ENCODE data around the gene RAPGEF2.
"Not testable (repeated sequence)": the region's sequence is repeated elsewhere in the genome, so short reads cannot be mapped to it uniquely, and the experiment has no call there.

The RAPGEF2 gene

DNA sequence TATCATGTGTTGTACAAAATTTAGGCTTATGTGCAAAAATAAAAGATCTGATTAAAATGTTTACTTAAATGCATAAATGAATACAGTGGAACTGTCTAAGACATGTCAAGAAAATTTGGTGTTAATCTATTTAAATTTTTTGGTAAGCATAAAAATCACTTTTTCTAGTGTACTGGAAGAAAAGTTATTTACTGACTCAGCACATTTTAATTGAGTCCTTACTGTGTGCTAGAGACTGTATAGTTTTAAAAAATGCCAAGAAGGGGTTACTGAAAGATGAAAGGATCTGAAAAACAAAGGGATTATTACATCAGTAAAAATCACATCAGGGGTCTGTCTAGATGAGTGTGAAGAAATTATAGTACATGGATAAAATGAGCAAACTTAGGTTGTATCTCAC is 60.6 kb downstream of the RAPGEF2 start:
- no peak for DNase-seq

- DNase-seq: no peak
Measured at GRCh38 chr4:159169404-159170302, 66.8 kb downstream of the RAPGEF2 start.

GRCh38 chr4:159171287-159171686 is 68.4 kb downstream of the RAPGEF2 start:
- DNase-seq: no peak

DNA sequence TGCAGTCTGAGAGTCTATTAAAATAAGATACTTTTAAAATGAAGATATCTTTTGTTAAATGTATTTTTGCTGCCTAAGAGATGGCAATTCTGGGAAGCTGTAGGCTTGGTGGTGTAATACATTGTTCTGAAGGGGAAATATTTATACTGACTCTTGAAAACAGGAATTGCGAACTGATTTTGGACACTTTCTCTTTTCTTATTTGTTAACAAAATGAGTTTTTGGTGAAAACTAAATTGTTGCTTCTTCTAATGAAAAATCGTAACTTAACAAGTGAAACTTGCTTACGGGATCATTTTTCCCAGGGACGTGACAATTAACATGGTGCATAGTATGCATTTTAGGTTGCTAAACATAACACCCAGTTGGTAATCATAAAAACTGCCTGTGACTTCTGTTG is 71.0 kb downstream of the RAPGEF2 start:
- no peak for DNase-seq

- no peak for DNase-seq
Measured at GRCh38 chr4:159174645-159175084, 71.8 kb downstream of the RAPGEF2 start.

GRCh38 chr4:159175085-159175988 is 72.5 kb downstream of the RAPGEF2 start:
- DNase-seq: peak; percentile 49 to 60

GRCh38 chr4:159175989-159176375 is 73.1 kb downstream of the RAPGEF2 start:
- DNase-seq: no peak

DNA sequence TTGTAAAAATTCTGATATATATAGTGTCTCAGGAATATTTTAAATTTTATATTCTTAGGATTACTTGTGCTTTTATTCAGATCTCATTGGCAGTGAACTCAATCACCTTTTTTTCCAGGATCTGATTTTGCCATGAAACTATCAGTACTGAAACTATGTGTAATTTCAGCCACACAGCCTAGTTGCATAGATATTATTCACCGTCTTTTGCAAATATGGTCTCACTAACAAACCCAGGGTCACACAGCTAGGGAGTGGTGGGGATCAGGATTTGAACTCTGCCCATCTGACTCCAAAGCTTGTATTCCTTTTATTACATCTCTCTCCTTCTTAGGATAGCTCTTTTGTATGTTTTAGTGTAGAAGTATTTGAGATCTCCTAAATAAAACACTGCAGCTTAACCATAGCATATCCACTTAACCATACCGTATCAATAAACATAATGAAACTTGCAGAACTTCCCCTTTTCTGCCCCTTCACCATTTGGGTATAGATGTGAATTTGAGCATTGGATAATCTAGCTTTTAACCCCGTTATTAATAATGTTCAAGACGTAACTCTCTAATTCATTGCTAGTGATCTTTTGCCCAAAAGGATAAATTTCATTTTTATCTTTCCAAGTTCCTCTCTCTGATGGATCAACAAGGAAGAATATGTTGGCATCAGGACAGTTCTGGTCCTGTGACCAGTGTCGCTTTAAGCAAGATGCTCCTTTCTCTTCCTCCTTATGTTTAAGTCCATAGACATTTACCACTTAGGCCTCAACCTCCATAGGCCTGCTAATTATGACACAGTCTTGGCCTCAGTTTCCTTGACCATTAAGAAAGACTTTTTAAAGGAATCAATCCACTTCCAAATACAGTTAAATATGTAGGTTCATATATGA is 74.6 kb downstream of the RAPGEF2 start:
- no peak for DNase-seq

DNA sequence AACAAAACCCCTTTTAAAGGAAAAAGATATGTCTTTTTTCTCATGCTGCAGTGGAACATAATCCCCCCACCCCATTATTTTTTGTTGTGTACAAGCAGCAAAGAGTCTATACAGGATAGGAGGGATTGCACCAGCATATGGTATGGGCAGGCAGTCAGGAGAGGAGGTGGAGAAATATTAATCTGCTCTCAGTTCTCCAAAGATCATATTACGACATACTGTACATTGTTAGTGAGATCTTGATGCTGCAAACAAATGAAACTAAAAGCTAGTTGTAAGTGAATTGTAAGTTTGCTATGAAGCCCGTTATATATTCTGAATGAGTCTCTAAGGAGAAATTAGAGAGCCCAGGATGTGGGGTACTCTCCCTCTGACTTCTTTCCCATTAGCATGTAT is 75.3 kb downstream of the RAPGEF2 start:
- DNase-seq: peak; percentile 22 to 72

DNA sequence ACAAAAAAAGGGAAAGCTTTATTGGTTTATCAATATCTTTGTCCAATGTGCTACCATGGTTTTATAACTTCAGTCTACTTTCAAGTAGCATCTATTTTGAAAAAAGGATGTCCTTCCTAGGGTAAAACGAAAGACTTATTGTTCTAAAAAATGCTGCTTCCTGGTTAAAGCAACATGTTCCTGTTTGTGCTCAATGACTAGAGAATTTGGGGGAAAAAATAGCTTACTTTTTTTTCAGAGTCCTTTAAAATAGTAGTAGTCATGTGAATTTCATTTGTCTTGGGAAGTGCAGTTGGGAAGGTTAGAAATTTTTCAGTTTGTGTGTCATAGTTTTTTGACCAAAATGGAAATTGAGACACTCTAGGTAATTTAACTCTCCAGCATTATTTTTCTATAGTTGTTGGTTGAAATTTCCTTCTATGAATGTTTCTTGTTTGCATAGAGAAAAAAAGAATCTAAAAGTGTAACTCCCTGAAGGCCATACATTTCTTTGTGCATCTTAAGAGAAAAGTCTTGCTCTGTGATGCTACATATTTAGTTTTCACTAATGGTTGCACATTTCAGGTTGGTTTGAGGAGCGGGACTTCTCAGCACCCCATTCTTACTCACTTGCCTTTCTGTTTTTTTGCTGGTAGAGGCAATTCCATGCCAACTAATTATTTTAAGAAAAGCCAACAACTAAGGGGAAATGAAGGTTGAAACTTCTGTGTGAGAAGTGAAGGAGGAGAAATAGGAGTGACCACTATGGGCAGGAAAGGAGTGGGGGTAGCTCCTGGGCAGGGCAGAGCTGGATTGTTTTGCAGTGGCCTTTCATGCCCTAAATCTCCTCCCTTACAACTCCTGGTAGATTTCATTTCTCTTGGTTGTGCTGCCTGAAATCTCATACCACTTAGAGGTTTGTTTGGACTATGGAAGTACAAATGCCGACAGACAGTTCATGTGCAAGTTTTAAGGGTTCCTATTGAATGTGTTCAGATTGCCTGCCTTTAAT is 76.4 kb downstream of the RAPGEF2 start:
- no peak for DNase-seq

GRCh38 chr4:159183885-159184605 is 81.2 kb downstream of the RAPGEF2 start:
- not testable (repeated sequence) for DNase-seq

DNA sequence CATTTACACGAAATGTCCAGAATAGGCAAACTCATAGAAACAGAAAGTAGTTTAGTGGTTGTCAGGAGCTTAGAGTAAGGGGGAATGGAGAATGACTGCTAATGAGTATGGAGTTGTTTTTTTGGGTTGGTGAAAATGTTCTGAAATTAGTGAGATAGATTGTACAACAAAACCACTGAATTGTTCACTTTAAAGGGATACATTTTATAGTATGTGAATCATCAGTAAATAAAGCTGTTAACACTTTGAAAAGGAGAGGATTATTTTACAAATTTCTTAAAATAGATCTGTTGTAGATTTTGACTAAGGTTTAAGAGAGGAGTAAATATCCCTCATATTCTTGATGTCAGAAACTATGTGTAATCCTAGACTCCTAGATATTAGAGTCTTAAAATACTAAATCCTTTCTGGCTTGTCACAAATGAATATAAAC is 82.7 kb downstream of the RAPGEF2 start:
- DNase-seq: no peak

DNA sequence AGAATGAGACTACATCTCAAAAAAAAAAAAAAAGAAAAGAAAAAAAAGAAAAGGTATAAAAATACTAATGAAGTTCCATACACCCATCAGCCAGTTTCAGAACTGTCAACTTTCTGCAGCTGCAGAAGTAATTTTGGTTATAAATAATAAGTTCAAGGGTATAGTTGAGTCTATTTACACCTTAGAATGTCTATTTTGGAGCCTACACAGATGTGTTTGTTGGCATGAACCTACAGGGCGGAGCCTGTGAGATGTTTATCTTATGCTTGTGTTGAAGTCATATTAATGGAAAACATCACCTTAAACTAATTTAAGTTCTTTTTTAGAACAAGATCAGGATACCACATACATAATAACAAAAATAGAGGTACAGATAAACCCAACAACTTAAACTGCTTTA is 85.8 kb downstream of the RAPGEF2 start:
- DNase-seq: no peak

GRCh38 chr4:159190651-159191050 is 87.8 kb downstream of the RAPGEF2 start:
- DNase-seq: no peak

GRCh38 chr4:159191989-159192388 is 89.1 kb downstream of the RAPGEF2 start:
- DNase-seq: peak in 1 of 2 experiments; percentile 21

DNA sequence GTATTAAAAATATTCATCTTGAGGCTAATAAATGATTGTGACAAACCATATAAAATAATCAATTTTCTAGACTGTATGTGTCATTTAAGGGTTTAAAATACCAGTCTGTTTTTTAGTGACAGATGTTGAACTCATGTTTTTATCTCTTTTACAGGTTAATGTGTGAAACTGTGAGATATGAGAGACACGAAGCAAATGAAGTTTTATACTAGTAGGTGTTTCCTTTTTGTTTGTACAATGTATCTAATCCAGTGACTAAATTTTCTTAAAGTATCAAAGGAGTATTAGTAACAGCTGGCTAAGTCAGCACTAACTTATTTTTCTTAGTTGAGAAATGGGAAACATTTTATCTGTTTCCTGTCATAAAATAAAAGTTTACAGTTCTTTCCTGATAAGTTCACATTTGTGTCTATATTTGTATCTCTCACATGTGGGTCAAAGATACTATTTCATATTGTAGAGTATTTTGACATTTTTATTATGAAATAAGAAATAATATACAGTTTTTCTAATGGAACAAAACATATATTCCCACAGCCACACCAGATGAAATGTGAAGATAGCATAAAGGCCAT is 90.3 kb downstream of the RAPGEF2 start:
- DNase-seq: no peak

GRCh38 chr4:159195361-159195769 is 92.5 kb downstream of the RAPGEF2 start:
- DNase-seq: no peak

DNA sequence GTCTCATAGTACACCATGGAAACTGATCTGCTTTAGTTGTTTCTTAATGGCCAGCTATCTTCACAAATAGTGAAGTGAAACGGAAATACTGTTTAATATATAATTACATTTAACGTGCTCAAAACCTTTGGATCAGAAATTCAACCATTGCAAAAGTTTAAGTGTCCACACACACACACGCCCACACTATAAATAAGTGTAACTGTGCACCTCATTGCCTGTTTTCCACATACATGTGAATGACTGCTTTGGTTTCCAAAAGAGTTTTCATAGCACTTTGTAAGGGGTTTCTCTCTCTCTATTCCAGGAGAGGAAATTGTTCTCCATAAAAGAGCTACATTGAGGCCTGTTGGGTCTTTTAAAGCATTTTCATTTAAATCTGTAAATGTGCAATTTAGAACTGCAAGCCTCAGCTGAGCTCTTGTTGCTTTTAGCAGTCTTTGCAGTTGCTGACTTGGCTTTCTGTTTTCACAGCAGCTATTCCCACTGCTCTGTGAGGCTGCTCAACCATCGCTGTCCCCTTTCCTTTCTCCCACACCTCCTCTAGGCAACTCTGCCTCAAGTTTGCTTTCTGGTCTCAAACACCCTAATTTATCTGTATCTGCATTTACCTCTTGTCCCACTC is 94.5 kb downstream of the RAPGEF2 start:
- DNase-seq: no peak

DNA sequence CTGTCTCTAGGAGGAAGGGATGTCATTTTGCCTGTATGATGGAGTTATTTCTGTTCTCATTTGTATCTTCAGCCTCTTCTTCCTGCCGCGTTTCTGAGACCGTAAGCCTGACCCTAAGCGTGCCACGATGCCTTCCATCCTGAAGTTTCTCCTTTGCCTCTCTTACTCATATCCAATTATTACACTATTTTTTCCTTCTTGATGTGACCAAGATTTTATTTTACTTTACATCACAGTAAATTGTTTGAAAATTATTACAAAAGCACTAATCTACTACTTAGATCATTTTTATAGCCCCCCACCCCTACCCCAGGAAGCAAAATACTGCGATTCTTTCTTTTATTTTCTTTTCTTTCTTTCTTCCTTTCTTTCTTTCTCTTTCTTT is 95.0 kb downstream of the RAPGEF2 start:
- DNase-seq: no peak

DNA sequence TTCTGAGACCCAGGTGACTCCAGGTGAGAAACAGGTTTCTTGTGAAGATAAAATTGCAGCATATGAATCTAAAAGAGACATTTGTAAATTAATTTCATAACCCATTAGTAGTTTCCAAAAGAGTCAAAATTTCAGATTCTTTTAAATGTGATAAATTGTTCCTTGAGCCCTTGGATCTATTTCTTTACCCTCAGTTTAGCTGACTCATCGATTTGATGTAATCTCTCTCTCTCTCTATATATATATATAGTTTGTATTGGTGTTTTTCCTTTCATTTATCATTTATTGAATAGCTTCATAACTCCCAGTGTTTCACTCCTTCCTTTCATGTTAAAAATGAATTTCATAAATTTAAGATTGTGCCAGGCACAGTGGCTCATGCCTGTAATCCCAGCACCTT is 96.9 kb downstream of the RAPGEF2 start:
- no peak for DNase-seq

All from NCI-H524 (cell line).